ENCODE data around the gene GLIS1. TPM values are rescaled to one million over a fixed set of nuclear protein-coding genes. Genes with fewer than 3 reads are reported as not detected.
"Not testable (repeated sequence)": the region's sequence is repeated elsewhere in the genome, so short reads cannot be mapped to it uniquely, and the experiment has no call there.

The GLIS1 gene
- total RNA-seq, 2 donors from 2014 or later: not detected

GRCh38 chr1:53652441-53653199, 86.3 kb downstream of the GLIS1 start:
- Mint-ChIP-seq H3K27me3 (peaks cover 27 to 45% of the 10 kb centered on the region in 2 donors), H3K36me3 (no peaks in the 10 kb centered on the region), H3K27ac (no peak overlapping the region), H3K9me3 (no peaks in the 10 kb centered on the region), H3K4me1 (ENCODE audit: low read depth in 2 of 2) (no peaks in the 10 kb centered on the region), H3K4me3 (no peak overlapping the region)
- ATAC-seq: no peak
- DNase-seq (ENCODE audit: low spot score): no peak

DNA sequence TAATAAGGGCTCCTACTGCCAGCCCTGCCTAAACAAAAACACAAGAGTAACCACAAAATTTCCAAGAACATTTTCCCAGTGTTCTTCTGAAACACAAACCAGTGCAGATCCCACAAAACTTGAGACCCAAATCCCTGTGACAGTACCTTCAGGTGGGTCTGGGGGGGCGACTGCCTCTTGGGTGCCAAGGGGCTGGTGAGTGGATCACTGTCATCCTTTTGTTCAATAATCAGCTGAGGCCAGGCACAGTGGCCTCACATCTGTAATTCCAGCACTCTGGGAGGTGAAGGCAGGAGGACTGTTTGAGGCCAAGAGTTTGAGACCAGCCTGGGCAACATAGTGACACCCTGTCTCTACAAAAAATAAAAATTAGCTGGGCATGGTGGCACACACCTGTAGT, 87.6 kb downstream of the GLIS1 start:
- DNase-seq (ENCODE audit: low spot score) (no peak), ATAC-seq (no peak)
- peaks cover 27 to 53% of the 10 kb centered on the region in 2 donors for H3K27me3 Mint-ChIP-seq
- H3K27ac Mint-ChIP-seq: no peak overlapping the region
- no peak overlapping the region for H3K4me3 Mint-ChIP-seq
- no peaks in the 10 kb centered on the region for H3K9me3 Mint-ChIP-seq
- no peaks in the 10 kb centered on the region for H3K4me1 Mint-ChIP-seq (ENCODE audit: low read depth in 2 of 2)
- H3K36me3 Mint-ChIP-seq: no peaks in the 10 kb centered on the region

DNA sequence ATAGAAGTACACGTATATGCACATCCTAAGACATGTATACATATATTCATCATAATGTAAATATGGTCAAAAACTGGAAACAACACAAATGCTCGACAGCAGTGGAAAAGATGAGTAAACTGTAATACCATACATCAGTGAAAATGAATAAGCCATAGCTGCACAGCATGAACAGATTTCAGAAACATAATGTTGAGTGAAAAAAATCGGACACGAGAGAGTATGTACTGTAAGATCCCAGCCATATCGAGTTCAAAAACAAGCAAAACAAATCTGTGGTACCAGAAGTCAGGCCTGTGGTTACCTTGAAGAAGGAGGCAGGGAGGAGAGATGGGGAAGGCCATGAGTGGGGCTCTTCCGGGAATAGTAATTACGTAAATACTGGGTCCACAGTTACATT, 90.4 kb downstream of the GLIS1 start:
- H3K27ac Mint-ChIP-seq: no peak overlapping the region
- peaks cover 14 to 33% of the 10 kb centered on the region in 2 donors for H3K27me3 Mint-ChIP-seq
- H3K9me3 Mint-ChIP-seq: no peaks in the 10 kb centered on the region
- no peaks in the 10 kb centered on the region for H3K4me1 Mint-ChIP-seq (ENCODE audit: low read depth in 2 of 2)
- no peaks in the 10 kb centered on the region for H3K36me3 Mint-ChIP-seq
- no peak for DNase-seq (ENCODE audit: low spot score)
- H3K4me3 Mint-ChIP-seq: no peak overlapping the region
- no peak for ATAC-seq

- not testable (repeated sequence) for H3K4me1 Mint-ChIP-seq (ENCODE audit: low read depth in 2 of 2); H3K9me3 Mint-ChIP-seq; ATAC-seq; H3K27ac Mint-ChIP-seq; H3K36me3 Mint-ChIP-seq; H3K4me3 Mint-ChIP-seq; DNase-seq (ENCODE audit: low spot score)
- peaks cover 14 to 34% of the 10 kb centered on the region in 2 donors for H3K27me3 Mint-ChIP-seq
These were observed 91.0 kb downstream of the GLIS1 start for GRCh38 chr1:53647915-53648314.

GRCh38 chr1:53646732-53647131, 92.2 kb downstream of the GLIS1 start:
- DNase-seq (ENCODE audit: low spot score) (no peak), ATAC-seq (no peak)
- H3K27ac Mint-ChIP-seq: no peak overlapping the region
- no peaks in the 10 kb centered on the region for H3K9me3 Mint-ChIP-seq
- no peaks in the 10 kb centered on the region for H3K4me1 Mint-ChIP-seq (ENCODE audit: low read depth in 2 of 2)
- H3K4me3 Mint-ChIP-seq: no peak overlapping the region
- H3K27me3 Mint-ChIP-seq: peaks cover 14 to 38% of the 10 kb centered on the region in 2 donors
- no peaks in the 10 kb centered on the region for H3K36me3 Mint-ChIP-seq

- H3K36me3 Mint-ChIP-seq: no peaks in the 10 kb centered on the region
- DNase-seq (ENCODE audit: low spot score): no peak
- H3K27me3 Mint-ChIP-seq: peaks cover 14 to 38% of the 10 kb centered on the region in 2 donors
- H3K4me1 Mint-ChIP-seq (ENCODE audit: low read depth in 2 of 2): no peaks in the 10 kb centered on the region
- no peak overlapping the region for H3K27ac Mint-ChIP-seq
- no peak for ATAC-seq
- no peaks in the 10 kb centered on the region for H3K9me3 Mint-ChIP-seq
- no peak overlapping the region for H3K4me3 Mint-ChIP-seq
These were observed 93.3 kb downstream of the GLIS1 start for GRCh38 chr1:53645690-53646078.

DNA sequence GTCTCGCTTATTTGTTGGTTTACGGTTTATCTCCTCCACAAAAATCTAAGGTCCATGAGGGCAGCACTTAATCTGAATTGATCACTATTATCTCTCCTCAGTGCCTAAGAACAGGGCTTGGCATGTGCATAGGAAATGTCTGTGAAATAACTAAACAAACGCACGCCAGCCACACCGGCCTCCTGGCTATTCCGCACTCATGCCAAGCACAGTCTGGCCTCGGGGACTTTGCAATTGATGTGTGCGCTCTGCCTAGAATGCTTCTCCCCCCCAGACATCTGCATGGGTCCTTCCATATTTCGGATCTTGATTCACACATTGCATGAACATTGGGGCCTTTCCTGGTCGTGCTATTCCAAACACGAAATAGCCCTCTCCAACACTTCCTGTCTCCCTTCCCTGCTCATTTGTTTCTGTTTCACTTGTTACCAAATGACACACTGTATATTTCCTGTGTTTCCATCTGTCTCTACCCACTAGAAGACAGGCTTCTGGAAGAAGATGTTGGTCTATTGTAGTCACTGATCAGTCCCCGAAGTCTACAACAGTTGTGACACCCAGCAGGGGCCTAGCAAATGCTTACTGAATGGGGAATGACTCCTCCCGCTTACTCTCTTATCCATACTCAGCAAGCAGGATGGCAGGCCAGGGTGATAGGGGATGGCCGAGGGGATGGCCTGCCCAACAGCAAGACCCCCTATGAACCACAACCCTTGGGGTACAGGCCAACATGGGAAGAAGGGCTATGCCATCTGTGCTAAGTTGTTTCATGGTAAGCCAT, 93.9 kb downstream of the GLIS1 start:
- Mint-ChIP-seq H3K4me1 (ENCODE audit: low read depth in 2 of 2) (no peaks in the 10 kb centered on the region), H3K4me3 (no peak overlapping the region), H3K9me3 (no peaks in the 10 kb centered on the region), H3K36me3 (no peaks in the 10 kb centered on the region), H3K27ac (no peak overlapping the region), H3K27me3 (peaks cover 14 to 37% of the 10 kb centered on the region in 2 donors)
- DNase-seq (ENCODE audit: low spot score) (no peak), ATAC-seq (no peak)

DNA sequence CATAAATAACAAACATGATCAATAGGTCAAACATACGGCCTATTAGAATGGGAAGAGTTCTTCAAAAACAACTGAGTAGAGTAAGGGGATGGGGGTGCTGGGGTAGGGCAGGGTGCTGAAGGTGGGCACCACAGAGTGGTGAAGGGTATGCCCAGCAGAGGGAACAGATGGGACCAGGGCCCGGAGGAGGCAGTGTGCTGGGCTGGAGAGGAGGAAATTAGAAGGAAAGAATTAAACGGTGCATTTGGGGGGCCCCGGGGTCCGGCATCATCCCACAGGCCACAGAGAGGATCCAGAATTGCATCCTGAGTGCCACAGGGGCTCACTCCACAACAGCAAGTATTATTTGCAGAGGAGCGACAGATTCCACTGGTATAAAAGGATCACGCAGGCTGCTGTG, 94.5 kb downstream of the GLIS1 start:
- H3K36me3 Mint-ChIP-seq: no peaks in the 10 kb centered on the region
- no peaks in the 10 kb centered on the region for H3K4me1 Mint-ChIP-seq (ENCODE audit: low read depth in 2 of 2)
- no peaks in the 10 kb centered on the region for H3K9me3 Mint-ChIP-seq
- no peak overlapping the region for H3K4me3 Mint-ChIP-seq
- no peak for DNase-seq (ENCODE audit: low spot score)
- H3K27me3 Mint-ChIP-seq: peaks cover 10 to 31% of the 10 kb centered on the region in 2 donors
- ATAC-seq: no peak
- no peak overlapping the region for H3K27ac Mint-ChIP-seq

DNA sequence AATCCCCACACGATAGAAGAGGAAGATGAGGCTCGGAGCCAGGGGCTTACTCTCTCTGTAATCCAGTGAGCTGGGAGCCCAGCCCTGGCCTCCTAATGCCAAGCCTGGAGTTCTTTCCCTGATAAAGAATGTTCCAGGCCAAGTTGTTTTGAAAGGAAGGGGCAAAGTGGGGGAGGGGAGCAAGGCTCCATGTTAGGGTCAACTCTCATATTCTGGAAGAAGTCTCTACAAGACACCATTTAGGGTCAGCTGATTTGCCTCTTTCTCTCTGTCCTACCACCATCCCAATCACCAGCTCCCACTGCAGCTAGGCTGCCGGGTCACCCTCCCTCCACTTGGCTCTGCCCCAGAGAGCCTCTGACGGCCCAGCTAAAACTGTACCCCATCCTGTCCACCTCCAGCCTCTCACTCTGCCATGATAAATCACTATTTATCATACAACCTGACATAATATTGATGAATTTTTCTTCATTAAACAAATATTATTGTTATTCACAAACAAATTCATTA, 95.0 kb downstream of the GLIS1 start:
- H3K4me1 Mint-ChIP-seq (ENCODE audit: low read depth in 2 of 2): no peaks in the 10 kb centered on the region
- no peak overlapping the region for H3K4me3 Mint-ChIP-seq
- H3K9me3 Mint-ChIP-seq: no peaks in the 10 kb centered on the region
- ATAC-seq (no peak), DNase-seq (ENCODE audit: low spot score) (no peak)
- H3K27ac Mint-ChIP-seq: no peak overlapping the region
- peaks cover 10 to 30% of the 10 kb centered on the region in 2 donors for H3K27me3 Mint-ChIP-seq
- no peaks in the 10 kb centered on the region for H3K36me3 Mint-ChIP-seq

DNA sequence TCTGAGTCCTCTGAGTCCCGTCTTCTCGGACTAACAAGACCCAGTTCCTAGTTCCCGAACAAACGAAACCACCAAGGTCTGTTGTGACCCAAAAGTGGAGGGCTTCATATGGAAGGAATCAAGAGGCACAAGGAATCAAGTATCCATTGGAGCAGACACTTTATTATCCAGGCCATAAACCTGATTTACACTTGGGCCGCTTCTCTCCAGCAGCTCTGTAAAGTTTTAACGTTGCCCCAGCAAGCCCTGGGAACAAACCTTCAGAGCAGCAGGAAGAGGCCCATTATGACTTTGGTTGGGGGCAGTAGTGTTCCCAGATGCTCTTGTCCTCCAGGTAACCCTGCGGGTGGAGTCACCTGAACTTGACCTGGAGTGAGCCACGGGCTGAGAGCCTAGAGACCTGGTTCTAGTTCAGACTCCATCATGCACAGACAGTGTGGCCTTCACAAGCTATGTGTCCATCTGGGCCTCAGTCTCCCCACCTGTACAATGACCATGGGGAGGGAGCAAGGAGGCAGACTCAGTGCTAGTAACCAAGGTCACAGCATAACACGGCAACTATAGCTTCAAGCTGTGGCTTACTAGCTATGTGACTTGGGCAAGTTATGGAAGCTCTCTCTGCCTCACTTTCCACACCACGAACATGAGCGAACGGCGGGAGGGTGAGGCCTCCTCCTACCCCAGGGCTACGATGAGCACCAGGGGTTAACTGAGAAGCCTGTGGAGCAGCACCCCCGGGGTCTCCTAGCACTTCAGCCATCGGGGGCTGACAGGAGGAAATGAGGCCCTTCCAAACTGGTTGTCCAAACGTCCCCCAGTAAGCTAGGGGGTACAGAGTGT, 95.7 kb downstream of the GLIS1 start:
- H3K27ac Mint-ChIP-seq: no peak overlapping the region

DNA sequence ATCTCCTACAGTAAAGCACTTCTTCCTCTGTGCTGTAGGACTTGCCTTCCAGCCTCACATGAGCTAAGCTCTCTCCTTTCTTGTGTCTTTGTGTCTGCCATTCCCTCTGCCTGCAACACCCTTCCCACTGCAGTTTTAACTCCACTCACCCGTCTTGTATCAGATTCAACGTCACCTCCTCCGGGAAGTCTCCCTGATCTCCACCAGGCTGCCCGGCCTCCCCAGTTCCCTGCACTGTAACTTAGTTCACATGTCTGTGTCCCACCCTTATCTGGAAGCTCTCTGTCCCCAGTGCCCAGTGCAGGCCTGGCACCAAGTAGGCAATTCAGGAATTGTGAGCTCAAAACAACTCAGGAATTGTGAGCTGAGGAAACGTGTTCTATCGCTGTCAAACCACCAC, 96.4 kb downstream of the GLIS1 start:
- Mint-ChIP-seq H3K36me3 (no peaks in the 10 kb centered on the region), H3K27ac (no peak overlapping the region), H3K9me3 (no peaks in the 10 kb centered on the region), H3K4me3 (no peak overlapping the region), H3K4me1 (ENCODE audit: low read depth in 2 of 2) (no peaks in the 10 kb centered on the region), H3K27me3 (peaks cover 5 to 19% of the 10 kb centered on the region in 2 donors)
- ATAC-seq (no peak), DNase-seq (ENCODE audit: low spot score) (no peak)

More for the DNA sequence above, 95.7 kb downstream of the GLIS1 start:
- Mint-ChIP-seq H3K4me1 (ENCODE audit: low read depth in 2 of 2) (no peaks in the 10 kb centered on the region), H3K4me3 (no peak overlapping the region), H3K36me3 (no peaks in the 10 kb centered on the region), H3K9me3 (no peaks in the 10 kb centered on the region), H3K27me3 (peaks cover 7 to 25% of the 10 kb centered on the region in 2 donors)
- ATAC-seq (no peak), DNase-seq (ENCODE audit: low spot score) (no peak)

GRCh38 chr1:53642215-53642555, 96.8 kb downstream of the GLIS1 start:
- Mint-ChIP-seq H3K27me3 (peaks cover 5 to 15% of the 10 kb centered on the region in 2 donors), H3K36me3 (no peaks in the 10 kb centered on the region), H3K27ac (no peak overlapping the region), H3K9me3 (no peaks in the 10 kb centered on the region), H3K4me1 (ENCODE audit: low read depth in 2 of 2) (no peaks in the 10 kb centered on the region), H3K4me3 (no peak overlapping the region)
- ATAC-seq: no peak
- DNase-seq (ENCODE audit: low spot score): no peak

DNA sequence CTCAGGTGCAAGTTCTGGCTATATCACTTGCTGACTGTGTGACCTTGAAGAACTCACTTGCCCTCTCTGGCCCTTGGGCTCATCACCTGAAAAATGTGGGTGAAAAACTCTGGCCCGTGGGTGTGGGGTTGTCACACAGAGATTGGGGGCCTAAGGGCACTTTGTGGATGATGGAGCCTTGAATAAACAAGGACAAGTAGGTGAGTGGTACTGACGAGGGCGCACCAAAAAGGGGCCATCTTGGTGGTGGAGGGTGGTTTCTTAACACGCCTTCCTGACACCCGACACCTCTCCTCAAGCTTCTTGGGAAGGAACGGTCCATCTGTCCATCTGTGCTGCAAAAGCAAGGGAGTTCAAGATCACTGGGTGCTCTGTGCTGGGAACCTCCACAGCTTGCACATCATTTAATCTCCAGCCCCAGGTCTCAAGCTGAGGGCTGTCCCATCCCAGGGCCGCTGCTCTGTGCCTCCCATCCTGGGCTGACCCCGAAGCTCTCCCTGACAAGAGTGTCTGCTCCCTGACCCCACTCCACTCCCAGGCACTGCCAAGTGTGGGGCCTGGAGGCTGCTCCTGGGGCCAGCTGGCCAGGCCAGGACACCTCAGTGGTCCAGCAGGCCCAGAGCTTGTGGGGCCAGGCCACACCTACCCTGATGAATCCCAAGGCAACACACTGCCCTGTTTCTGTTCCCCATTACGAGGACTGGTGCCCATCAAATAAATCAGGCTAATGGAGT, 97.3 kb downstream of the GLIS1 start:
- no peak overlapping the region for H3K27ac Mint-ChIP-seq
- DNase-seq (ENCODE audit: low spot score): no peak
- no peak for ATAC-seq
- no peak overlapping the region for H3K4me3 Mint-ChIP-seq
- H3K9me3 Mint-ChIP-seq: no peaks in the 10 kb centered on the region
- H3K4me1 Mint-ChIP-seq (ENCODE audit: low read depth in 2 of 2): no peaks in the 10 kb centered on the region
- no peaks in the 10 kb centered on the region for H3K36me3 Mint-ChIP-seq
- peaks cover 3 to 9% of the 10 kb centered on the region in 2 donors for H3K27me3 Mint-ChIP-seq

Measured in natural killer cell treated with Interleukin-12 subunit alpha and Interleukin-12 subunit beta and Interleukin-15 and Interleukin-18, amount 100 ng/mL, for 72 hours (primary cell).